Fibroblast of lung (primary cell): ENCODE measurements around the gene TNS3.

ENCODE experiments used
- EZH2 ChIP-seq: IDR thresholded peaks from 2 replicates; pipeline ENCODE4 v1.5.1; 2012; ENCODE audit warnings: low read length, control low read depth, mild to moderate bottlenecking; ENCODE audit errors: missing control alignments
- TF ChIP-seq, protein P1 (sequence below), 2 donors: IDR thresholded peaks in 1 of 2; conservative IDR thresholded peaks in 1 of 2; 1 replicate in 1 of 2; 2 replicates in 1 of 2; pipeline ENCODE4 v1.5.1; 2011 to 2012; ENCODE audit warnings: low read length in 2 of 2, control low read depth in 1 of 2, inconsistent platforms in 1 of 2, low read depth in 1 of 2, mild to moderate bottlenecking in 1 of 2

- TF ChIP-seq EZH2, result no peak
- TF ChIP-seq, protein P1, sequence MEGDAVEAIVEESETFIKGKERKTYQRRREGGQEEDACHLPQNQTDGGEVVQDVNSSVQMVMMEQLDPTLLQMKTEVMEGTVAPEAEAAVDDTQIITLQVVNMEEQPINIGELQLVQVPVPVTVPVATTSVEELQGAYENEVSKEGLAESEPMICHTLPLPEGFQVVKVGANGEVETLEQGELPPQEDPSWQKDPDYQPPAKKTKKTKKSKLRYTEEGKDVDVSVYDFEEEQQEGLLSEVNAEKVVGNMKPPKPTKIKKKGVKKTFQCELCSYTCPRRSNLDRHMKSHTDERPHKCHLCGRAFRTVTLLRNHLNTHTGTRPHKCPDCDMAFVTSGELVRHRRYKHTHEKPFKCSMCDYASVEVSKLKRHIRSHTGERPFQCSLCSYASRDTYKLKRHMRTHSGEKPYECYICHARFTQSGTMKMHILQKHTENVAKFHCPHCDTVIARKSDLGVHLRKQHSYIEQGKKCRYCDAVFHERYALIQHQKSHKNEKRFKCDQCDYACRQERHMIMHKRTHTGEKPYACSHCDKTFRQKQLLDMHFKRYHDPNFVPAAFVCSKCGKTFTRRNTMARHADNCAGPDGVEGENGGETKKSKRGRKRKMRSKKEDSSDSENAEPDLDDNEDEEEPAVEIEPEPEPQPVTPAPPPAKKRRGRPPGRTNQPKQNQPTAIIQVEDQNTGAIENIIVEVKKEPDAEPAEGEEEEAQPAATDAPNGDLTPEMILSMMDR (conservative IDR thresholded peaks at IDR 0.05 in 1 of 2, IDR thresholded peaks at IDR 0.05 in 1 of 2; ENCODE audit: low read depth in 1 of 2, low read length in 2 of 2), result no peak
Measured at GRCh38 chr7:47428052-47428767, 153.7 kb downstream of the TNS3 start.
